IPS DF 4.7 (cell line): ENCODE results near the gene POM121L2.
"Not testable (repeated sequence)": the region's sequence is repeated elsewhere in the genome, so short reads cannot be mapped to it uniquely, and the experiment has no call there.

Source experiments
- DNase-seq: peaks from one replicate; pipeline ENCODE4 v3.0.0-alpha.2; 2013; ENCODE audit warnings: low spot score; ENCODE audit errors: extremely low read depth

POM121L2 gene

GRCh38 chr6:27294409-27294808 is 17.7 kb downstream of the POM121L2 start:
- no peak for DNase-seq

GRCh38 chr6:27293436-27294098 is 18.5 kb downstream of the POM121L2 start:
- DNase-seq = no peak

GRCh38 chr6:27290850-27291208 is 21.2 kb downstream of the POM121L2 start:
- no peak for DNase-seq

GRCh38 chr6:27290065-27290849 is 21.8 kb downstream of the POM121L2 start:
- DNase-seq = no peak

- DNase-seq = no peak
These were observed 23.7 kb downstream of the POM121L2 start for GRCh38 chr6:27288136-27289044.

GRCh38 chr6:27287751-27288135 is 24.3 kb downstream of the POM121L2 start:
- no peak for DNase-seq

- DNase-seq = no peak
These were observed 25.9 kb downstream of the POM121L2 start for GRCh38 chr6:27286141-27286540.

GRCh38 chr6:27283279-27283678 is 28.8 kb downstream of the POM121L2 start:
- DNase-seq = no peak

- DNase-seq = no peak
These were observed 30.5 kb downstream of the POM121L2 start for GRCh38 chr6:27281569-27281968.

- DNase-seq = no peak
These were observed 31.0 kb downstream of the POM121L2 start for GRCh38 chr6:27281105-27281539.

- DNase-seq = no peak
These were observed 31.5 kb downstream of the POM121L2 start for GRCh38 chr6:27280540-27281000.

- no peak for DNase-seq
These were observed 32.0 kb downstream of the POM121L2 start for GRCh38 chr6:27280064-27280539.

GRCh38 chr6:27279513-27280063 is 32.5 kb downstream of the POM121L2 start:
- no peak for DNase-seq

GRCh38 chr6:27275025-27275956 is 36.8 kb downstream of the POM121L2 start:
- DNase-seq = no peak

- DNase-seq = no peak
These were observed 38.3 kb downstream of the POM121L2 start for GRCh38 chr6:27273783-27274182.

- no peak for DNase-seq
These were observed 43.3 kb downstream of the POM121L2 start for GRCh38 chr6:27268803-27269202.

- no peak for DNase-seq
These were observed 44.1 kb downstream of the POM121L2 start for GRCh38 chr6:27267857-27268434.

GRCh38 chr6:27267003-27267402 is 45.1 kb downstream of the POM121L2 start:
- DNase-seq = not testable (repeated sequence)

GRCh38 chr6:27263886-27264285 is 48.2 kb downstream of the POM121L2 start:
- no peak for DNase-seq

GRCh38 chr6:27260836-27261375 is 51.2 kb downstream of the POM121L2 start:
- DNase-seq = no peak
